ENCODE measurements around the gene PRDX3. TPM values are rescaled to one million over a fixed set of nuclear protein-coding genes. Genes with fewer than 3 reads are reported as not detected.
A peak's percentile ranks its signal among the peaks of the same experiment; 100 is the strongest.

PRDX3 gene
- total RNA-seq, 6 experiments from 2014 or later = 171 to 235 (median 194) TPM

- whole genome bisulfite sequencing (ENCODE audit: insufficient coverage, low coverage, low lambda C conversion rate, missing lambda C conversion rate) = 30% methylated on average over 5 of the region's 9 CpGs
- no peaks in the 10 kb centered on the region for H3K36me3 ChIP-seq
- DNase-seq = no peak
- H3K4me3 ChIP-seq = peak overlapping the region in 1 of 3 donors; percentile 2
- peaks cover 0 to 20% (median 2%) of the 10 kb centered on the region in 4 donors for H3K4me1 ChIP-seq
- H3K9me3 ChIP-seq = no peaks in the 10 kb centered on the region
- H3K27me3 ChIP-seq = no peaks in the 10 kb centered on the region
- intact Hi-C loops (cut with DNase I) = no loop called here
- TF ChIP-seq POLR2A (IDR thresholded peaks at IDR 0.05) = no peak
- no peak for TF ChIP-seq CTCF (IDR thresholded peaks at IDR 0.05)
- ATAC-seq = peak; percentile 79 to 83 (median 80)
- peak overlapping the region; percentile 7 to 68 (median 63) for H3K27ac ChIP-seq
These were observed 43.9 kb upstream of the PRDX3 start for GRCh38 chr10:119222537-119222936.

- peaks cover 0 to 20% (median 2%) of the 10 kb centered on the region in 4 donors for H3K4me1 ChIP-seq
- H3K27ac ChIP-seq = peak overlapping the region in 2 of 3 donors; percentile 63 to 68
- no peak for TF ChIP-seq CTCF (IDR thresholded peaks at IDR 0.05)
- TF ChIP-seq POLR2A (IDR thresholded peaks at IDR 0.05) = no peak
- 86% methylated on average over 1 of the region's 1 CpG for WGBS (ENCODE audit: insufficient coverage, low coverage, low lambda C conversion rate, missing lambda C conversion rate)
- intact Hi-C loops (cut with DNase I) = no loop called here
- H3K4me3 ChIP-seq = no peak overlapping the region
- H3K9me3 ChIP-seq = no peaks in the 10 kb centered on the region
- no peaks in the 10 kb centered on the region for H3K36me3 ChIP-seq
- peak in 1 of 4 donors; percentile 15 for ATAC-seq
- H3K27me3 ChIP-seq = no peaks in the 10 kb centered on the region
- no peak for DNase-seq
These were observed 43.1 kb upstream of the PRDX3 start for GRCh38 chr10:119221666-119222065.

- WGBS (ENCODE audit: insufficient coverage, low coverage, low lambda C conversion rate, missing lambda C conversion rate) = 67% methylated on average over 4 of the region's 4 CpGs
- DNase-seq = no peak
- no peak overlapping the region for H3K4me3 ChIP-seq
- no peak for TF ChIP-seq CTCF (IDR thresholded peaks at IDR 0.05)
- TF ChIP-seq POLR2A (IDR thresholded peaks at IDR 0.05) = no peak
- H3K27me3 ChIP-seq = no peaks in the 10 kb centered on the region
- peak in 1 of 4 donors; percentile 11 for ATAC-seq
- peak overlapping the region in 2 of 3 donors; percentile 26 to 63 for H3K27ac ChIP-seq
- intact Hi-C loops (cut with DNase I) = no loop called here
- no peaks in the 10 kb centered on the region for H3K9me3 ChIP-seq
- H3K4me1 ChIP-seq = peaks cover 0 to 20% (median 2%) of the 10 kb centered on the region in 4 donors
- H3K36me3 ChIP-seq = no peaks in the 10 kb centered on the region
These were observed 42.6 kb upstream of the PRDX3 start for GRCh38 chr10:119221201-119221600.

GRCh38 chr10:119219871-119220270, 41.3 kb upstream of the PRDX3 start:
- Histone ChIP-seq H3K4me3 (no peak overlapping the region), H3K27me3 (no peaks in the 10 kb centered on the region), H3K36me3 (no peaks in the 10 kb centered on the region), H3K27ac (peak overlapping the region in 1 of 3 donors; percentile 26), H3K4me1 (peaks cover 0 to 20% (median 2%) of the 10 kb centered on the region in 4 donors), H3K9me3 (no peaks in the 10 kb centered on the region)
- no peak for TF ChIP-seq POLR2A (IDR thresholded peaks at IDR 0.05)
- TF ChIP-seq CTCF (IDR thresholded peaks at IDR 0.05) = no peak
- ATAC-seq = no peak
- WGBS (ENCODE audit: insufficient coverage, low coverage, low lambda C conversion rate, missing lambda C conversion rate) = 70% methylated on average over 5 of the region's 5 CpGs
- intact Hi-C loops (cut with DNase I) = no loop called here
- no peak for DNase-seq

Measured in right lobe of liver (tissue), 6 donors.